GM15510 (cell line): ENCODE data around the gene OPRM1.

Experiments used
- POLR2A ChIP-seq: IDR thresholded peaks from 3 replicates; pipeline ENCODE4 v1.6.1; 2011; ENCODE audit warnings: borderline replicate concordance; ENCODE audit not compliant: insufficient read length; ENCODE audit errors: extremely low read depth

Gene OPRM1

GRCh38 chr6:154112181-154112809 lies 73.3 kb downstream of the OPRM1 start:
- no peak for TF ChIP-seq POLR2A

DNA sequence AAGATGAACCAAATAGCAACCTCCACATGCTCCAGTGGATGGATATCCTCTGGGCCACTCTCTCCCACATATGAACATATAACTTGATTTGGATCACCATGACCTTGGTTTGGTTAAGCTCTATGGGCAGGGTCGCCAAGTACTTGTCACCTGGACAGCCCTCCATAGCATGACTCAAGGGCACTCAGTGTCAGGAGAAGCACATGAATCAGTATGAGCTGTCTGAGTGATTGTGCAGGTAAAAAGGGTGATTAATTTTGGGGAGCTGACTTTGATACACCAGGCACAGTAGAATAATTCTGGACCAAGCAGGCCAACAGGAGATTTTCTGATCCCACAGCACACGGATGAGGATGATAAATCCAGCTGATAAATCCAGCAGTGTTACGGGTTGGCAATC lies 74.4 kb downstream of the OPRM1 start:
- TF ChIP-seq POLR2A, result no peak

DNA sequence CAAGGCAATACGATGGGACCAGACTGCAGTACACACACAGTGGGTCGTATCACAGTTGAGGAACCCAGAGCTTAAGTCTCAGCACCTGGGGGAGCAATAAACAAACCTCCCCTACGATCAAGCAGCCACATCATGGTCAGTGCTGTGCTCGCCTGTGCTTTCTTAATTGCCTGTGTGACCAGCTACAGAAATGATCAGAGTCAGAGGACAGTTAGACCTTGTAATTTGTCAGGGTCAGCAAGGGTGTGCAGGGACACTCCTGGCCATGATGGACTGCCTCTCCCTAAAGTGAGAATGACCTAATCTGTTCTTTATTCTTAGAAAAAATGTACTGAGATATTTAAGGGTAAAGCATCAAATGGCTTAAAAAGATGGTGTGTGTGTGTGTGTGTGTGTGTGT lies 78.4 kb downstream of the OPRM1 start:
- TF ChIP-seq POLR2A, result no peak

- no peak for TF ChIP-seq POLR2A
Observed at GRCh38 chr6:154122195-154122925, 83.3 kb downstream of the OPRM1 start.

- TF ChIP-seq POLR2A, result no peak
Observed at GRCh38 chr6:154123155-154123956, 84.3 kb downstream of the OPRM1 start.

DNA sequence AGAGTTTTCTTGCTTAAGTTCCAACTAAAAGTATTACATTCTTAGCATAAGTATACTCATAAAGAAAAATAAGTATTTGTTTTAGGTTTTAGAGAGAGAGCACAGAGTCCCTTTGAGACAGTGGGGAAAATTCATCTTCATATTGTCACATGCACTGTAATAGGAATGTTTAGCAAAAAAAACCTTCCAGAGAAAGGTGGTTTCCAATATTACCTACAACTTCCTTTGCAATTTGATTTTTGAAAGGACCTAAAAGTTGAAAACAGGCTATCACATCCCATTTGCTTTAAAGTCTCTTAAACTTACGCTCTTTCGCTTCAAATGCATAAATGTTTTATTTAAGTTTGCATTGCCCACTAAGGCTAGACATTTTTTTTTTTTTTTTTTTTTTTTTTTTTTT lies 86.4 kb downstream of the OPRM1 start:
- TF ChIP-seq POLR2A, result no peak

DNA sequence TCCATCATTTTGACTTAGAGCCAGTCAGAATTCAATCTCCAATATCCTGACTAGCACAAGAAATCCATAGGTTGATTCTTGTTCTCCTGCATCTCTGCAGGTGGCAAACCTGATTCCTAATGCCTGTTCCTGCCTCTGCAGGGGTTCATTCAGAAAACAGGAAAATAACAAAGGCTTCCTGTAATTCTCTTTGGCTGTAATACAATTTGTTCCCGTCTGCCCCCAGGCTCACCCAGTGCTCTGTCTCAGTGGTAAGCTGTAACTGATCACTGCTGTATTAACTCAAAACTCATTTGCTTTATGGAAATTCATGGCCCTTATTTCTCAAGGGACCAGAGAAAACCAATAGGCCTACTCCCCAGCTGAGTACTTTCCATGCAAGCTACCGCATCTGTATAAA lies 88.6 kb downstream of the OPRM1 start:
- no peak for TF ChIP-seq POLR2A

- no peak for TF ChIP-seq POLR2A
Observed at GRCh38 chr6:154134471-154135147, 95.6 kb downstream of the OPRM1 start.

DNA sequence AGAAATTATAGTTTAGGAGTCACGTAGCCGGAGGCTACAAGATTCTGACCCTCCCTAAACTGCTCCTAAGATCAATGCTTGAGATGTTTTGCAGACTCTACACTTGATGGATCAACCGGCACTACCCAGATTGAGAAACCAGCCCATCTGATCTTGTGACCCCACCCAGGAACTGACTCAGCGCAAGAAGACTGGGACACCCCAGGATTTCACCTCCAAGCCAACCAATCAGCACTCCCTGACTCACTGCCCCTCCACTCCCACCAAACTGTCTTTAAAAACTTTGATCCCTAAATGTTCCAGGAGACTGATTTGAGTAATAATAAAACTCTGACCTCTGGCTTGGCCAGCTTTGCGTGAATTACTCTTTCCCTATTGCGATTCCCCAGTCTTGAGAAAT lies 99.8 kb downstream of the OPRM1 start:
- no peak for TF ChIP-seq POLR2A

GRCh38 chr6:154139892-154140291 lies 100.9 kb downstream of the OPRM1 start:
- TF ChIP-seq POLR2A, result no peak

DNA sequence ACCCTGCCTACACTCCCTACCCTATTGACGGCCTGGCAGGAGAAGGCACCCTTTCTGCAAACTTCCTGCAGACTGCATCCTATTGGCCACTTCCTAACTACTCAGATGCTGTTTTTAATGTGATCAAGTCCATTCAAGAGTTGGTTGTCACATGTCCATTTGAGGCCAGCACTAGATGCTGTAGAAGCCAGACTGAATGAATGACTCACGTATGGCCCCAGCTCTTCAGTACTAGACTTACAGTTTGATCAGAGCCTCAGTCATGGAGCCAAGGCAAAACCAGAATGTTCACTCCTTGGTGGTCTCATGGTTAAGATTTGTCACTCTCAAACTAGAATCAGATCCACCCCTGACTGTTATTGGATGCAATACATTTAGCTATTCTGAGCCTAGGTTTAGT lies 101.7 kb downstream of the OPRM1 start:
- TF ChIP-seq POLR2A, result no peak

- TF ChIP-seq POLR2A, result no peak
Observed at GRCh38 chr6:154143753-154144152, 104.7 kb downstream of the OPRM1 start.

DNA sequence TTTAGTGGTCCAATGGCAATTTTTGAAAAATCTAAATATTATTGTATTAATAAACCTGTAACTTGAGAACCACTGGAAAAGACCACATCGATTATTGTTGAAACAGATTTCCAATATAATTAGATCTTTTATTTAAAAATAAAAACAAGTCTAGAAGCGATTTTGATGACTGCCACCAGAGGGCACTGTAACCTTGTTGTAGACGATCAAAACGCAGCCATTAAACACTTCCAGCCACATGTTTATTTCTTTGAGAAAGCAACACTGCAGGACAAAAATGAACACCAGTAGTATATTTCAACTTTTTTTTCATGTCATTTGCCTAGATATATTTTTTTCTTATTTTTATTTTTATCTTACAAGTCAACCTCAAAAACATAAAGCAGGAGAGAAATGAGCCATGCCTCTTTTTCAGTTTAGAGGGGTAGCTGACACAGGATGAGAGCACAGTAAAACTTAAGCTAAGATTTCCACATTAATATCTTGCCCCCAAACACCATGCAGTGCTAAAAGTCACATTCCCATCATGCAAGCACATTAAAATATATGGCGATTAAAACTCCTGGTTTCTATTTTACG lies 115.4 kb downstream of the OPRM1 start:
- TF ChIP-seq POLR2A, result no peak

DNA sequence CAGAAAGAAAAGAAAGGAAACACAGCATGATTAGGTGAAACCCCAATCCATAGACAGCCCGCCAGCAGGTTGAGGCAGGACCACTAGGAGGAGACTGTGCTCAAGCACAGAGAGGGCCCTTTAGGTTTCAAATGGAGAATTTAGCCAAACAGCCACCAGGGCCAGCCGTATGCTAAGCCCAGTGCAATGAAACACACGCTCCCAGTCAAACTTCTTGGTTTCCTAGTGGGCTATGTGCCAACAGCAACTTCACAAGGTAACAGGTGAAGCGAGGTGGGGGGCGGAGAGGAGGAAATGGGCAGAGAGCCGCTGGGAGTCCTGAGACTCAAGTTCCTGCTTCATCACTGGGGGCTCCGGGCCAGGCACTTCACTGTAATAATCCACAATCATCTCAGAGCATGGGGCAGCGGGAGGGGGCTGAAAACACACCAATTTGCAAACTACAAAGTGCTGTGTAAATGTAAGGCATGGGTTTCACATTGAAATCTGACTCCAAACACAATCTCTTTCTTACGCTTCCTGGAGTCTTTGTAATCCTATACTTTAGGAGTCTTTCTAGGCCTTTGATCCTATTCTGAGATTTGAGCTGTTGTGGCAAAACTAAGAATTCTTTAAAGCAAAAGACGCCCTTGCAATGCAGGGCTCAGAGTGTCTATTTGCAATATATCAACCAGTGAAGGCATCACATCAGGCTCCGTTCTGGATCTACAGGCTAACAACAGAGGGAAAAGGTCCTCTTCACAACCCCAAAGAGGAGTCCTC lies 117.3 kb downstream of the OPRM1 start:
- no peak for TF ChIP-seq POLR2A
